Upper lobe of left lung (tissue), 6 donors: ENCODE results near the gene WNT9B. TPM values are rescaled to one million over a fixed set of nuclear protein-coding genes. Genes with fewer than 3 reads are reported as not detected.

Source experiments
- ATAC-seq, 2 donors: fragments of 200-7000 bp; cut with Tn5 transposase; one replicate each; pipeline ENCODE4 v1.9.1; 2022; ENCODE audit warnings: mild to moderate bottlenecking in 2 of 2, moderate library complexity in 2 of 2; ENCODE audit not compliant: low FRiP score in 2 of 2
- DNase-seq, 2 donors: peaks; one replicate each; pipeline ENCODE4 v3.0.0-alpha.2; 2019 to 2020
- H3K27ac ChIP-seq, 4 donors: fragments of 200-600 bp; sonication (generic); one replicate each; pipeline ENCODE4 v1.5.1; 2016 to 2019
- H3K27me3 ChIP-seq, 4 donors: fragments of 200-600 bp; sonication (generic); one replicate each; pipeline ENCODE4 v1.5.1; 2017 to 2019
- H3K36me3 ChIP-seq, 4 donors: fragments of 200-600 bp; sonication (generic); one replicate each; pipeline ENCODE4 v1.5.1; 2016 to 2019
- H3K4me1 ChIP-seq, 4 donors: fragments of 200-600 bp; sonication (generic); one replicate each; pipeline ENCODE4 v1.5.1; 2018 to 2019
- H3K4me3 ChIP-seq, 4 donors: fragments of 200-600 bp; sonication (generic); one replicate each; pipeline ENCODE4 v1.5.1; 2017 to 2019; ENCODE audit warnings: mild to moderate bottlenecking in 2 of 4, moderate library complexity in 1 of 4
- H3K9me3 ChIP-seq, 4 donors: fragments of 200-600 bp; sonication (generic); one replicate each; pipeline ENCODE4 v1.5.1; 2018 to 2019
- CTCF ChIP-seq, 6 experiments: fragments of 450-650 bp in 4 of 6; fragments of 200-600 bp in 2 of 6; sonication (generic) in 2 of 6; IDR thresholded peaks; one replicate each; pipeline ENCODE4 v1.5.1; 2016 to 2019; ENCODE audit warnings: antibody characterized with exemption in 6 of 6
- EP300 ChIP-seq, 4 donors: sonication (generic); formaldehyde crosslinking; IDR thresholded peaks; one replicate each; pipeline ENCODE4 v1.5.1; 2017; ENCODE audit warnings: antibody characterized with exemption in 4 of 4, control low read depth in 2 of 4
- POLR2A ChIP-seq, 4 donors: fragments of 450-650 bp; IDR thresholded peaks; one replicate each; pipeline ENCODE4 v1.5.1; 2016 to 2017; ENCODE audit warnings: antibody characterized with exemption in 4 of 4, mild to moderate bottlenecking in 2 of 4
- POLR2AphosphoS5 ChIP-seq, 2 donors: sonication (generic); formaldehyde crosslinking; IDR thresholded peaks; one replicate each; pipeline ENCODE4 v1.5.1; 2017; ENCODE audit warnings: antibody characterized with exemption in 2 of 2
- WGBS, 2 donors: methylation state at CpG; one replicate each; pipeline ENCODE4 v1.1.5; 2017 to 2018; 5-methylcytosine and 5-hydroxymethylcytosine counted together
- total RNA-seq, 6 donors: library from RNA; depleted of rRNA in 4 of 6; stranded (reverse); fragments of >200 nt in 4 of 6; gene quantifications; one replicate each; pipeline versions ENCODE4 v1.1.0 to v1.2.1, GENCODE V29; 2016 to 2021
- donor health status: DM: no; HTN: no; CAD: no; lungs with moderate emphysema.
- donor health status: DM: no; HTN: yes; CAD: no; lungs with severe emphysema.

WNT9B gene
- total RNA-seq, 6 donors from 2014 or later, result 0.26 to 8.3 (median 1.8) TPM; not detected in 3

- no peak for TF ChIP-seq POLR2AphosphoS5 (IDR thresholded peaks at IDR 0.05)
- TF ChIP-seq EP300 (IDR thresholded peaks at IDR 0.05), result no peak
- TF ChIP-seq POLR2A (IDR thresholded peaks at IDR 0.05), result no peak
- TF ChIP-seq CTCF (IDR thresholded peaks at IDR 0.05), result no peak
- Histone ChIP-seq H3K9me3 (no peaks in the 10 kb centered on the region), H3K27me3 (no peaks in the 10 kb centered on the region), H3K36me3 (no peaks in the 10 kb centered on the region), H3K4me3 (no peak overlapping the region), H3K4me1 (peaks cover 0 to 16% (median 6%) of the 10 kb centered on the region in 4 donors), H3K27ac (peak overlapping the region in 1 of 4 donors; percentile 42)
- 91 to 92% methylated on average over 4 of the region's 4 CpGs for WGBS, 2 donors
- ATAC-seq (no peak), DNase-seq (no peak)
Measured at GRCh38 chr17:46903762-46904672, 52.6 kb downstream of the WNT9B start.

- Histone ChIP-seq H3K4me3 (no peak overlapping the region), H3K9me3 (no peaks in the 10 kb centered on the region), H3K36me3 (no peaks in the 10 kb centered on the region), H3K4me1 (peaks cover 0 to 16% (median 6%) of the 10 kb centered on the region in 4 donors), H3K27me3 (no peaks in the 10 kb centered on the region), H3K27ac (no peak overlapping the region)
- peak in 1 of 2 donors; percentile 8 for DNase-seq
- ATAC-seq, result no peak
- WGBS, 2 donors, result 54 to 70% methylated on average over 12 to 14 of the region's 14 CpGs
- no peak for TF ChIP-seq EP300 (IDR thresholded peaks at IDR 0.05)
- no peak for TF ChIP-seq POLR2AphosphoS5 (IDR thresholded peaks at IDR 0.05)
- no peak for TF ChIP-seq POLR2A (IDR thresholded peaks at IDR 0.05)
- TF ChIP-seq CTCF (IDR thresholded peaks at IDR 0.05), result no peak
Measured at GRCh38 chr17:46908068-46908737, 56.8 kb downstream of the WNT9B start.

- Histone ChIP-seq H3K27me3 (no peaks in the 10 kb centered on the region), H3K9me3 (no peaks in the 10 kb centered on the region), H3K27ac (no peak overlapping the region), H3K4me3 (no peak overlapping the region), H3K36me3 (no peaks in the 10 kb centered on the region), H3K4me1 (peaks cover 0 to 16% (median 6%) of the 10 kb centered on the region in 4 donors)
- WGBS, 2 donors, result 68 to 69% methylated on average over 5 to 10 of the region's 10 CpGs
- DNase-seq (no peak), ATAC-seq (no peak)
- TF ChIP-seq POLR2A (IDR thresholded peaks at IDR 0.05) (no peak), CTCF (IDR thresholded peaks at IDR 0.05) (no peak), EP300 (IDR thresholded peaks at IDR 0.05) (no peak), POLR2AphosphoS5 (IDR thresholded peaks at IDR 0.05) (no peak)
Measured at GRCh38 chr17:46910179-46910927, 59.0 kb downstream of the WNT9B start.

- TF ChIP-seq EP300 (IDR thresholded peaks at IDR 0.05), result no peak
- TF ChIP-seq POLR2AphosphoS5 (IDR thresholded peaks at IDR 0.05), result no peak
- no peak for TF ChIP-seq POLR2A (IDR thresholded peaks at IDR 0.05)
- TF ChIP-seq CTCF (IDR thresholded peaks at IDR 0.05), result no peak
- H3K9me3 ChIP-seq, result no peaks in the 10 kb centered on the region
- DNase-seq (no peak), ATAC-seq (no peak)
- H3K27me3 ChIP-seq, result no peaks in the 10 kb centered on the region
- 85 to 94% methylated on average over 3 of the region's 3 CpGs for WGBS, 2 donors
- no peak overlapping the region for H3K4me3 ChIP-seq
- H3K27ac ChIP-seq, result no peak overlapping the region
- peaks cover 0 to 10% (median 2%) of the 10 kb centered on the region in 4 donors for H3K4me1 ChIP-seq
- H3K36me3 ChIP-seq, result no peaks in the 10 kb centered on the region
Measured at GRCh38 chr17:46911311-46911710, 59.9 kb downstream of the WNT9B start.
